Activated CD8-positive, alpha-beta memory T cell treated with anti-CD3 and anti-CD28 coated beads, Interleukin-2, amount 50 U/mL, for 1 hour (primary cell): ENCODE data around the gene PTPRE.
"Not testable (repeated sequence)": the region's sequence is repeated elsewhere in the genome, so short reads cannot be mapped to it uniquely, and the experiment has no call there.

Experiments
- DNase-seq: peaks from one replicate; pipeline ENCODE4 v3.0.0-alpha.2; 2020; ENCODE audit errors: extremely low read depth

PTPRE gene

GRCh38 chr10:127979045-127979444 is 72.1 kb downstream of the PTPRE start:
- no peak for DNase-seq

- DNase-seq: no peak
Measured at GRCh38 chr10:127979566-127979965, 72.7 kb downstream of the PTPRE start.

DNA sequence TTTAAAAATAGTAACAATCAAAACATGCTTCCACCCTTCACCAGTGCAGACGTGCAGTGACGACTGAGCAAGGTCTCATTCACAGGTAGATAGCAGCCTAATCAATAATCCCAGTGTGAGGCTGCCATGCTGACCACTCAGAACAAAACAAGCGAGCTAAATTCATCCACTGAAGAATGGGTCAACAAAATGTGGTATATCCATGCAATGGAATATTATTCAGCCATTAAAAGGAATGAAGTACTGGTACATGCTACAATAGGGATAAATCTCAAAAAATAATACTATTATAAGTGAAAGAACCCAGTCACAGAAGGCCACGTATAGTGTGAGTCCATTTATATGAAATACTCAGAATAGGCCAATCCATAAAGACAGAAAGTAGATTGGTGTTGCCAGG is 74.0 kb downstream of the PTPRE start:
- no peak for DNase-seq

GRCh38 chr10:127982601-127983000 is 75.7 kb downstream of the PTPRE start:
- no peak for DNase-seq

DNA sequence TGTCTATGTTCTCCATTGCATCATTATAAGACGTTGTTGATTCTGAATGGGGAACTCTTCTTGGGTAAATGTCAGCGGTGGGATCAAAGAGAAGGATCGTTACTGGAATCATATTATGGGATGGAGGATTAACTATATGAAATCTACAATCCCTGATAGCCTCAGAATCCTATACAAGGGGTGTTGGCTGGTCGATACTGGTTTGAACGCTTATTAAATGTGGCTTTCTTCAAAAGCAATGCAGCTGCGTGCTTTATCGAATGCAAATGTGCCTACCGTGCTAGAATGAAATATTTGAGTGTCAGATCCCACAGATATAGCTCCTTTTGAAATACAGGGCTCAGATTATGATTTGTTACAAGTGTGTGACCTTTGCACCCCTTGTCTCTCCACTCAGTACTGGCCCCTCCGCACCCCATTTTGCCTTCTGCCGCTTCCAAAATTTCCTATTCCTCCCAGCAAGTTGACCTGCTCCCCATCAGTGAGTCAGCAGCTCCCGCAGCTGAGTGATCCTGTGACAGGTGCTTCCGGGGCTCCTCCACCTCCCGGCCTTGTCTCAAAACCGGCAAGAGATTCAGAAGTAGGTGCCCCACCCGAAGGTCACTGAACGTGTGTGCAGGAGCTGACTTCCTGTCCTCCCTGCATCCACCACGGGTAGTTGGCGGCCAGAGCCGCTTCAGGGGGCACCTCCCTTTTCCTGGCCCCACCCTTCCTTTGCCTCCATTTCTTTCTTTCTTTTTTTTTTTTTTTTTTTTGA is 76.6 kb downstream of the PTPRE start:
- no peak for DNase-seq

- no peak for DNase-seq
Measured at GRCh38 chr10:127984945-127985344, 78.0 kb downstream of the PTPRE start.

DNA sequence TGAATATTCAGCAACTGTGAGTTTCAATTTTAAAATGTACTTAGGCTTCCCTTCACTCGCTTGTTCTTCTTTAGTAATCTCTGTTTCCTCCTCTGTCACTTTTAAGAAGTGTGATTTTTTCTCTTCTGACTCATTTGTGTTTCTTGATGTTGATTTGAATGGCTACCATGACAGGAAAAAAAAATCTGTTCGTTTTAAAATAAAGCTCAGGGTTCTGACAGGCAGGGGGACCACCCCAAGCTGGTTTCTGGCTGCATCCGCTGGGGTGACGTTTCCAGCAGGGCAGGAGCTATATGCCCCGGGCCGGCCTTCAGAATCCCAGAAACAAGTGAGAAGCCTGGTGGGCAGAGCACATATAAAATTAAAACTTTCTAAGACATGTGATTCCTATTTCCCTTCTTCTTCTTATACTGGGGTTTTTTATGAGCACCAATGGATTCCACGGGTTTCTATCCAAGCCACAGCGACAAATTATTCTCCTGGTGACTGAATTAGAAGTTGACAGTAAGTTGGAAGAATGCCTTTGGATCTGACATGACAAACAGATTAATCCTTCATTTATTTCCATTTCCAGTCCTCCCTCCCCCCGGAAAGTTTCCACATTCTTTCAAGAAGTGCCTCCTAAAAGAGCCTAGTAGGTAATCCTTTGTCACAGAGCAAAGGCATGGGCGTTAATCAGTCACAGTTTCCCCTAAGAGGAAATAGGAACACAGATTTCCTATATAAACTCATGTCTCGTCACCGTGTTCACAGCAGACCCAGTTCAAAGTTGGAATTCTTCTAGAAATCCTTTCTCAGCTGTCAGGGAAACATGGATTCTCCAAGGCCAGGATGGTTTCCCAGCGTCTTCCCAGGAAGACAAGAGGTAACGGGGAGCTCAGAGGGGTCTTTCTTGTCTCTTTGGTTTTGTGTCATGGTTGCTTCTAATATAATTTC is 79.9 kb downstream of the PTPRE start:
- no peak for DNase-seq

DNA sequence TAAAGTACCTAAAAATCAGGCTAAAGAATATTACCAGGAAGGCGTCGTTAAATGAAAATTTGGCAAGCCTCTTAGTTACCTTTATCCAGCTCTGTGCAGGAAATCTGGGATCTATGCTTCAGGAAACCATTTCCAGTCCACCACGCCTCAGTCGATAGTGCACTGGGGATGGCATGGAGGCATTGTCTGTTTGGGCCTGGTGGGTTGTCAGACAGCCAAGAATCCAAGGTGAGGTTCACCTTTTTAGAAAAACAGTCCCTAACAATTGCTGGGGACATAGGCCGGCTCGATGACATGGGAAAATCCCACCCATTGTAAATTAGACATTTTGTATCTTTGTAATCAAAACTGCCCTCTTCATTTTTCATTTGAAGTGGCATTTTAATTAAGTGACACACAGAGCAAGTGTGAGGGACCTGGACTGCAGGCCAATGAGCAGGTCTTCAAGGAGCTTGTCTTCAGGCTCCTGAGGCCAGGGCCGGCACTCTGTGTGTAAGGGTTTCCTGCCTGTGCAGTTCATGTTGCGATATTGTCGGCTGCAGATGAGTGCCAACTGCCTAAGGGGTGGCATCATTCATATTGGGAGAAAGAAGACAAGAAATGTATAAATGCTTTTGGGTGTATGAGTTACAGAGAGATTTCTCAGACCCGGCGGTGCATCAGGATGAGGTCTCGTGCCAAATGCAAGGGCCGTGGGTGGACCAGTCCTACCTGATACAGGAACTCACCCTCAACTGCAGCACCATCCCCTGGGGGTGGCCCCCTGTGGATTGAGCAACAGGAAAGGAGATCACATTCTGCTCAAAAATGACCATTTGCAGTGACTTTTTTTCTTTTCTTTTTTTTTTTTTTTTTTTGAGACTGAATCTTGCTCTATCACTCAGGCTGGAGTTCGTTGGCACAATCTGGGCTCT is 80.8 kb downstream of the PTPRE start:
- no peak for DNase-seq

GRCh38 chr10:127989481-127990012 is 82.6 kb downstream of the PTPRE start:
- DNase-seq: no peak

- DNase-seq: not testable (repeated sequence)
Measured at GRCh38 chr10:127990132-127990788, 83.4 kb downstream of the PTPRE start.

- DNase-seq: no peak
Measured at GRCh38 chr10:127990846-127991542, 84.1 kb downstream of the PTPRE start.

DNA sequence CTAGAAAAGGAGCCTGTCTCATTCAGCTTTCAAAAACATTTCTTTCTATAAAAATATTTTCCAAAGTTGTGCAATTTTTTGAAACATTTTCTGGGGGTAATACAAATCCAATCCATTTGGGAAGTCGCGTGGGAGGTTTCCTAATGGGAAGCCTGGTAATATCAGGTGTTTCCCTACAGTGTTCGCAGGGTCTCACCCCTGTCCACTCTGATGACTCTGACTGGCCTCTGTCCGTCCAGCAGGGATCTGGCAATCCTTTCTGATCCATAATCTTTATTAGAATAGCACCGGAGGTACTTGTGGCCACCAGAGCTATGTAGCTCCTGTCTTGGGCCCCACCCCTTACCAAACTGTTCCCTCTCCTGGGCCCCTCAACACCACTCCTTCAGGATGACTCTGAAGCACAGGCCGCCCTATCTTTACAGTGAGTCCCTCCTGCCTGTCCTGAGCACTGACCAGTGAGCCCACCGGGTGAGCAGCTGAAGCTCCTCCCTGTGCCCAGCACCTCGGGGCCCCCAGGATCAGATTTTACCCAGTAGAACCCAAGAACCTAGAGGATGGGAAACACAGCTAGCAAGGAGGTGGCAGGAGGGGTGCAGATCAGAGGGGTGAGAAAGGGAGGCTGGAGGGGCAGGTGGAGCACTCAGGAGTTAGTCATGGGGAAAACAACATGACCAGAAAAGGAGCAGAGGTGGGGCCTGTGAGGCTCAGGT is 84.8 kb downstream of the PTPRE start:
- DNase-seq: no peak

DNA sequence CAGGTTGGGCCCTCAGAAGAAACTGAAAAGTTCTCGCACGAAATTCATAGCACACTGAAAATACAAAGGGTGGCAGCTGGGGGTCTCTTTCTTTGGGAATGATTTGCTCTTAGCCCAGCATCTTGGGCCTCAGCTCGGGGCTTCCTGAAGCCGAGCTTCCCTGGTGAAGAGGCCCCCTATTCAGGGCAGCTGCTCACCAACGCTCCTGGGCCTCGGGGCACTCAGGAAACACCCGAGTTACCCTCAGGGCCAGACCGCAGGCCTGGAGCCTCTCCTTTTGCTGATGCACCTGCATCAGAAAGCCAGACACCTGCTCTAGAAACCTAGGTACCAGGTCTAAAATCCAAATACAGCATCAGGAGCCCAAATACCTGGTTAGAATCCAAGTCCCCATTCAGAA is 85.5 kb downstream of the PTPRE start:
- no peak for DNase-seq

GRCh38 chr10:127993056-127993690 is 86.3 kb downstream of the PTPRE start:
- no peak for DNase-seq

- no peak for DNase-seq
Measured at GRCh38 chr10:127995939-127996338, 89.0 kb downstream of the PTPRE start.

- no peak for DNase-seq
Measured at GRCh38 chr10:127996586-127996985, 89.7 kb downstream of the PTPRE start.

GRCh38 chr10:127997271-127997670 is 90.4 kb downstream of the PTPRE start:
- DNase-seq: no peak

GRCh38 chr10:127997937-127998336 is 91.0 kb downstream of the PTPRE start:
- DNase-seq: no peak

DNA sequence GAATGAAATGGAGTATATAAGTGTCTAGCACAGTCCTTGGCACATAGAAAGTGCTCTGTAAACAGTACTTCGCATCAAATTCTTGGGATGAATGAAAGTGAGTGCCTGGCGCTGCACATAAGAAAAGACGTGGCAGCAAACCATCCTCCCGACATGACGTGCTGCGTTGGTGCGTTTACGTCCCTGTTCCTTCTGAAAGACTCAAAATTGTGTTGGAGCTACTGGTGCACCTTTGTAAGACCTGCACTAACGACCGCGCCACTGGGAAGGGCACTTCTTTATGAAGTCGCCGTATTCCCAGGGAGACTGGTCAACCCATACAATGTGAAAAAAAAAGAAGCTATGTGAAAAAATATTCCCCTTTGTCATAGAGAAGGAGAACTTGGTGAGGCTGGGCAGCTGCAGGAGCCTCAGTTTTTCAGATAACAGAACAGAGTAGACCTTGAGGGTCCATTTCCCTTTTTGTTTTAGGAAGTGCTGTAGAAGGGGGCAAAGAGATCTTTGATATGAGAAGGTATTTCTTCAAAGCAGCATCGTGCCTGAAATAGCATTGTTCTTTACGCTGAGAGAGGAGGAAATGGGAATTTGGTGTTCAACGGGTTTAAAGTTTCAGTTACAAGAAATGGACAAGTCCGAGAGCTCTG is 91.7 kb downstream of the PTPRE start:
- no peak for DNase-seq
